Measurements from ENCODE around the gene ALG6.
A peak's percentile ranks its signal among the peaks of the same experiment; 100 is the strongest.
"Not testable (repeated sequence)": the region's sequence is repeated elsewhere in the genome, so short reads cannot be mapped to it uniquely, and the experiment has no call there.

Gene ALG6

DNA sequence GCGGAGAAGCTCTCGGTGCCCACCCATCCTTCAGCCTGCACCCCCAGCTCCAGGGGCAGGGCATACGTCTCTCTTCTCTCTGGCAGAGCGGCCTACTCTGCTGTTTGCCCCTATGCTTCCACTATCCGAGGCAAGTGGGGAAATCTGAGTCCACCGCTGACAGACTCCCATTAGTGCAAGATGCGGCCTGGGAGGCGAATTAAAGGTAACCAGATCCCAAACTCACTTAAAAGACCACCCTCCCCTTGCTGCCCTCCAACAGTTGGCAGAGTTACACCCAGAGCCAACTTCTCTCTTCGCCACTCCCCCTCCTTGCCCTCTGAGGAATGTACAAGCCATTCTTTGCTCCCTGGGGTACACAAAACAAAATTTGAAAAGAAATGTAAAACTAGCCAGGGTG lies 38.6 kb upstream of the ALG6 start:
- DNase-seq (ENCODE audit: low read depth): no peak

DNA sequence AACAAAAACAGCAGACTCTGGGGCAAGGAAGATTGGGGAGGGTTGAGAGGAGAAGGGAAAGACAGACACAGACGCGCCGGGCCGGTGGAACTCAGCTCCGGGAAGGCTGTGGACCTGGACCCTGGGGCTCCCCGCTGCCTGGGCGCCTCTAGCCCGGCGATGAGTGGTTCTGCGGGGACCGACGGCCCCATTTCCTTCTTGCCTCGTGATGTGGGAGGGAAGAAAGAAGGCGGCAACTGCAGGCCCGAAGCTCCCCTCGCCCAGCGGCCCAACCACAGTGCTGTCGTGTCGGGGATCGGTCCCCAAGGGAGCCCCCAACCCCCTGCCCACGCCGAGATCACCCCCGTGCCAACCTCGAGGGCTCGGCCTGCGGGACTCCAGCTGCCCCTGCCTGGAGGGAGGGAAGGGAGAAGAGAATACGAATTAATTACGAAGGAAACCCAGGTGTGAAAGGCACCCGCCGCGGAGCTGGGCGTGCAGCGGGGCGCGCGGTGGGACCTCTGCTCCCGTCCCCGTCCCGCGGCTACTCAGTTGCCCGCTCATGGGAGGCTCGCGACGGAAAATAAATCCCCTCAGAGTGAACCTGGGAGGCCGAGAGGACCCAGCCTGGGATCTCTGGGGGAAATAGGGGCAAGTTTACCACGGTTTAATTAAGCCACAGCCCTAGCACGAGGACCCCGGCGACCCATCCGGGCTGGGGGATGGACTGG lies 37.7 kb upstream of the ALG6 start:
- no peak for DNase-seq (ENCODE audit: low read depth)

DNA sequence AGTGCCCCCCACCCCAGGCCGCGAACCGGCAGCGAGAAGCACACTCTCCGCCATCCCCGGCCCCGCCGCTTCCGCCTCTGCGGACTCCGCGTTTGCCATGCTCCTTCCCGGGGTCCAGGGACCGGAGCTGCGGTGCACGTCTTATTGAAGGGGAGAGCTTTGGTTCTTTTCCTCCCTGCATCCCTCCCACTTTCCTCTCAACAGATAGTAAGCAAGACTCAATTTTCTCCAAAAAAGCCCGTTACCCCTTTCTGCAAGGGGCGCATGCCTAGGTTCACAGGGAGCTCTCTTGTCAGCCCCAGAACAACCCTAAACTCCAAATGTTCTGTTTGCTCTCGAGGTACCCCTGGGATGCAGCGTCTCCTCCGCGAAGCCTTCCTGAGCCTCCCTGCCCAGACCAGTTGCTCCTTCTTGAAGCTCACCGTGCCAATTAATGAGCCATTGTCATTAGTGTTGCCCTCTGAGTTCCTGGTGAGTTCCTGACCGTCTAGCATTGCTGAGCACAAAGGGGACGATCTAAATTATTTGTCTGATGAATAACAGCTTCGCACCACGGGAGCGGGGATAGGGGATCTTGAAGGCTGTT lies 37.0 kb upstream of the ALG6 start:
- DNase-seq (ENCODE audit: low read depth): no peak

DNA sequence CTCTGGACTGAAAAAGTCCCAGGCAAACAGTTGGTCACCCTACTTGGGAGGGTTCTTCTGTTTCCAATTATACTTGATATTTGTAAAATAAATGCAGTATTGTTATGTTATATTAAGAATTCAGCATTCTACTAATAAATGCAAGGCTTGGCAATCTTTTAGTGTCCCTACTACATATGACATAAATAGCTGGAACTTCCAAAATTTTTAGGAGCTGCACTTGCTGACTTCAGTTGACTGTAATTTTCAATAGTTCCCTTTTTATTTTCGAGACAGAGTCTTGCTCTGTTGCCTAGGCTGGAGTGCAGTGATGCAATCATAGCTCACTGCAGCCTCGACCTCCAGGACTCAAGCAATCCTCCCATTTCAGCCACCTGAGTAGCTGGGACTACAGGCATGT lies 25.0 kb upstream of the ALG6 start:
- DNase-seq (ENCODE audit: low read depth): no peak

DNA sequence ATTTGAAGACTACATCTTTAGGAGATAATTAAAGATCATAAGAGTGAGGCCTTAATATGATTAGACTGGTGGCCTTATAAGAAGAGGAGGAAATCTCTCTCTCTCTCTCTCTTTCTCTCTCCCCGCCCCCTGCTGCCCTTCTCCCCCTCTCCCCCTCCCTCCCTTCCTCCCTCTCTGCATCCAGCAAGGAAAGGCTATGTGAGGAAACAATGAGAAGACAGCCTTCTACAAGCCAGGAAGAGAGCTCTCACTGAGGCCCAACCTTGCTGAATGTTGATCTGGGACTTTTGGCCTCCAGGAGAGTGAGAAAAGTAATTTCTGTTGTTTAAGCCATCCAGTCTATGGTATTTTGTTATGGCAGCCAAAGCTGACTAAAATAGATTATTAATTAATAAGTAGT lies 23.5 kb upstream of the ALG6 start:
- no peak for DNase-seq (ENCODE audit: low read depth)

DNA sequence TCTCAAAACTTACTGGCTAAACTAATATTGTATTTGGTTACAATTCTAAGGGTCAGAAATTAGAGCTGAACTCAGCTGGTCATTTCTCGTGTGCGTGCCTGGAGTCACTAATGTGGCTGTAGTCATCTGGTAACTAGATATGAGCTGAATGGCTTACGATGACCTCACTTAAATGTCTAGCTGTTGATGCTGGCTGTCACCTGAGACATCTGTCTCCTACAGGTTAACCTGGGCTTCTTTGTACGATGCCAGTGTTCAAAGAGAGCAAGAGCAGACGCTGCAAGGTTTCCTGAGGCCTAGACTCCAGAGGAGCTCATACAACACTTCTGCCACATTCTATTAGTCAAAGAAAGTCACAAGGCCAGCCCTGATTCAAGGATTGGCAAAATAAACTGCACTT lies 17.1 kb upstream of the ALG6 start:
- no peak for DNase-seq (ENCODE audit: low read depth)

DNA sequence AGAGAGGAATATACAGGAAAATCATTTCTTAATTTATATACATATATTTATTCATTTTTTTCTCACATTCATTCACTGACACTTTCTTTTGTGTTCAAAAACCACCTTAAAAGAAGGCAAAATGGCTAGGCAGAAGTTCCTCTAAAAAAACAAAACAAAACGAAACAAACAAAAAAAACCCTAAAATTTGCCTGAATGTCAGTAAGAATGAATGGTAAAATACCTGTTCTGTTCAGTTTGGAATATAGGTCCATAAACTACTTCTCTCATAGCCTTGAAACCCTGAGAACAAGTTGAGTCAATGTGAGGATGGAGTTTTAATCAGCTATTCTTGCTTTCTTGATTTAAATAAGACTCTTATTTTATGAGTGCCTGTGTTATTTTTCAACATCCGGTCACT lies 14.7 kb upstream of the ALG6 start:
- DNase-seq (ENCODE audit: low read depth): no peak

DNA sequence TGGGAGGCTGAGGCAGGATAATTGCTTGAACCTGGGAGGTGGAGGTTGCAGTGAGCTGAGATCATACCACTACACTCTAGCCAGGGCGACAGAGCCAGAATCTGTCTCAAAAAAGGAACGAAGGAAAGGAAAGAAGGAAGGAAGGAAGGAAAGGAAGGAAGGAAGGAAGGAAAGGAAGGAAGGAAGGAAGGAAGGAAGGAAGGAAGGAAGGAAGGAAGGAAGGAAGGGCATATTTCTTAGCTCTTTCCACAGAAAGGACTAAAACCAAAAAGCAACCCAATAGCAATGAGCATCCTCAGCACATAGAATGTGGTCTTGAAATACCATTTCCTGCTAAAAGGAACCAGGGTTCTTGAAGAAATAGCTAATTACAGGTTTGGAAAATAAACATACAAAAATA lies 11.2 kb upstream of the ALG6 start:
- DNase-seq (ENCODE audit: low read depth): not testable (repeated sequence)

DNA sequence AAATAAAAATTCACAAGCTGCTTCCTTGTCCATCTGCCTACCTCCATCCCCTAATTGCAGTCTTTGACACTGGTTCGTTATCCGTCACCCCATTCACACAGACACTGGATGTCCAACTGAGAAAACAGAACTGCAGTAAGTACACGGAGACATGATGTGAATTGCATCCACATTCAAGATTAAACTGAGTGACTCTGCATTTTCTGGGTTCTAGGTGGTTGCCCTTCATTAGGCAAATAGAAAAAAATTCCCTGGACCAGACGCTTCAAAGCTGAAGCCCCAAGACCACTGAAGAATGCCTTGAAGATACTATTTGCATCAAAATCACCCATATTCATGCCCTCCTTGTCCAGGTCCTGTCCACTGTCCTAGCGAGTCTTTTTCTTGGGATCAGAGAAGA lies 7.9 kb upstream of the ALG6 start:
- no peak for DNase-seq (ENCODE audit: low read depth)

DNA sequence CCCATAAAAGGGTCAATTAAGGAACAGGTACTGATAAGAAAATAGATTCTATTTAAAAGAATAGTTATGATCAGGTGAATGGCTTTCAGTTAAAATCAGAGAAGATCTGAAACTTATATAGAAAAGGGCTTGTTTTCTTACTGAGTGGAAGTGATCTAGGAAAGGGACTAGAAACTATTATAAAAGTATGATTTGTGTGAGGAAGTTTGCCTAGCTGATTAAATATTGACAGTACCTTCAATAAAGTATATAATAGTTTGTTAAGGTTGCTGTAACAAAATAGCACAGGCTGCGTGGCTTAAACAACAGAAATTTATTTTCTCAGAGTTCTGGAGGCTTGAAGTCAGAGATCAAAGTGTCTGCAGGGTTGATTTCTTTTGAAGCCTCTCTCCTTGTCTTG lies 5.4 kb upstream of the ALG6 start:
- no peak for DNase-seq (ENCODE audit: low read depth)

DNA sequence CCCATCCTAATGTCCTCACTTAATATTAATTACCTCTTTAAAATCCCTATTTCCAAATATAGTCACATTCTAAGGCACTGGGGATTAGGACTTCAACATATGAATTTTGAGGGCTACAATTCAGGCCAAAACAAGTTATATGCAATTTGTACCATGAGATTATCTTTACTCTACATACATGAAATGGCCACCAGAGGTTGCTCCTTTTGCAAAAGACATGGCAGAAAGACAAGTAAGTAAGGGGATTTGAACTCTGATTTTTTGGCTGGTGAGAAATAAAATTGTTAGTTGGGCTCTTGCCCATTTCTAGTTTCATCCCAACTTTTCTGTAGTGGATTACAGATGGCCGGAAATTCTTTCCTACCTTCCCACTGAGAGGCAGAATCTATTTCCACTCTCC lies 4.8 kb upstream of the ALG6 start:
- DNase-seq (ENCODE audit: low read depth): no peak

DNA sequence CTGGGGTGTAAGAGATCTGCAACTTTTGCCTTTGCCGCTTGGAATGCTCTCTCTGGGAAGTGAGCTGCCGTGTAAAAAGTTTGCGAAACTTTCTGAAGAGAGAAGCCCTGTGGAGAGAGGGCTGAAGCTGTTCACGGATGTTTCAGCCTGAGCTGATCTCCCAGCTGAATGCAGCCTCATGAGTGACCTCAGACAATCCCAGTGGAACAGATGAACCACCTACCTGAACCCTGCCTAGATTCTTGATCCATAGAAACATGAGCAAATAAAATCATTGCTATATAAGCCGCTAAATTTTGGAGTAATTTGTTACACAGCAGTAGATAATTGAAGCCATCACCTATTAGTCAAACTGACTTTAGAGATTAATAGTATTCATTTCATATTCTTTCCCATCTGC lies 4.4 kb upstream of the ALG6 start:
- DNase-seq (ENCODE audit: low read depth): no peak

DNA sequence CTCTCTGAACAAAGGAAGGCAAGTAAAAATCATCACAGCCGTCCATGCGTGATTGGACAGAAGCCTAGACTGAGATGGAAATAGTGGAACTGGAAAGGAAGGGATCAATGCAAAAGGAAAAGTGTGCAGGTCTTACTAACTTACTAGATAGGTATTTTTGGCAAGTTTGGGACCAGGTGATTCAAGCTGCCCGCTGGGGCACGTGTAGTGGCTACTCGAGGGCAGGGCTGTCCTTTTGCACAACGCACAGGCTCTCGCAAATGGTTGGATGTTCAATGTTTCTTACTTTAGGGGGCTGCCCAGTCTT lies 566 bp upstream of the ALG6 start:
- no peak for DNase-seq (ENCODE audit: low read depth)

DNA sequence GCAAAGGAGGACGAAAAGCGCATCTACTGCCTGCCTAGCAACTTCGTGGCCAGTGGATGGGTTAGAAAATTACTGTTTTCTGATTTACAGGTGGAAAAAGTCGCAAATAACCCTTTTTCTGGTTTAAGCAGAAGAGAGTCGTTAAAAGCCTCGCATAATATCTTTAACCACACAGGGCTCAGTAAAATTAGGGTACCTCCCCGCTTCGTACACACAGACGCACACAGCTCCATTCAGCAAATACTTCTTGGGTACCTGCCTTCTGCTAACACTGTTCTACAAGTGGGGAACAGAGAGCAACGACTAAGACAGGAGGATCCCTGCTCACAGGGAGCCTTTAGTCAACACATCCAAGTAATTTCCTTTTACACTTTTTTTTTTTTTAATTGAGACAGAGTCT lies 704 bp downstream of the ALG6 start:
- no peak for DNase-seq (ENCODE audit: low read depth)

DNA sequence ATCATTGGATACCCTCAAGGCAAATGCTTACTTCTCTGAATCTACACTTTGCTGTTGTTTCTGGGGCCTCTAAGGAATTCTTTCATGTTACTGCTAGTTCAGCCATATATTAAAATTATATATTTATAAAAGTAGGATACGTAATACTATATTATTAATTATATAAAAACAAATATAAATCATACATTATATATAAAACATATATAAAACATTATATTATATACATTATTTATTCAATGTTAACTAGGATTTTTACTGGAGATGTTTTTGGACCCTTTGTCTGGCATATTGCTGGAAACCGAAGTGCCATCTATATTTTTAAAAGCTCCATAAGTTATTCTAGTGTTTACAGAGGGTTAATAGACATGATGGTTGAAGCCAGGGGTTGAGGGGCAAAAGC lies 12.2 kb downstream of the ALG6 start:
- no peak for DNase-seq (ENCODE audit: low read depth)

DNA sequence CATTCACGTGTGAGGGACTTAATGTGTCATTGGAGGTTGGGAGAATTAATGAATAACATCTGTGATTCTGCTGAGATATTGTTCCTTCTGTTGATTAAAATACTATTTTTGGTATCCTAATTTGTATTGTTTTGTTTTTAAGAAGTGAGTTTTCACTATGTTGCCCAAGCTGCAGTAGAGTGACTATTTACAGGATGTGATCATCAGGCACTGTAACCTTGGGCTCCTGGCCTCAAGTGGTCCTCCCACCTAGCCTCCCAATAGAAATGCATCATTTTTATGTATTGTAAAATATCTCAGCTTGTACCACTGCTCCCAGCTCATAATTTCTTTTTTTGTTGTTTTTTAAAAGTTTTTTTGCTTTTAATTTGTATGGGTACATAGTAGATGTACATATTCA lies 14.3 kb downstream of the ALG6 start:
- peak; percentile 2 for DNase-seq (ENCODE audit: low read depth)

DNA sequence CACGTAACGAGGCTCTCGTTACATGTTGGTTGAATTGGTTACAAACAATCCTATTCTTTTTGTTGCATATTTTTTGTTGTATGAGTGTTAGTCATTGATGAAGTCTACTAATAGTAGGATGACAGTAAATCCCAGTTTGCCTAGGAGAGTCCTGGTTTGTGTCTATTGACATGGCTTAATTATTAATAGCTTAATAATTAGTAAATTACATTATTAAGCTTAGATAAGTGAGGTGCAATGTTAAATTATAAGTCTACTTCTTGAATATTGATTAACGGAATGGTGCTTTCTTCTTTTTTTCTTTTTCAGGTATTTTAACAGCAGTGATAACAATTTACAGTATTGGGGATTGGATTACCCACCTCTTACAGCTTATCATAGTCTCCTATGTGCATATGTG lies 34.5 kb downstream of the ALG6 start:
- no peak for DNase-seq (ENCODE audit: low read depth)

DNA sequence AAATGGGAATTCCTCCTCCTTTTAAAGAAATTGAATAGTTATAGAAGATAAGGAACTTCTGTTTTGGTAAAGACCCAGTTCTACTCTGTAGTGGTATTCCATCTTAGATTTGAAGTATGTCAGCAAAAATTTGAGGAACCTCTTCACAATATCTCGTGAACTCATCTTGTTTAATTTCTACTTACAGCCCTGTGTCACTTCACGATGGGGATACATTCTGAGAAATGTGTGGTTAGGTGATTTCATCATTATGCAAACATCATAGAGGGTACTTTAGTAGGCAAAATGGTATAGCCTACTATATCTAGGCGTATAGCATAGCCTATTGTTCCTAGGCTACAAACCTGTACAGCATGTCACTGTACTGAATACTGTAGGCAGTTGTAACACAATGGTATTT lies 36.0 kb downstream of the ALG6 start:
- DNase-seq (ENCODE audit: low read depth): no peak

DNA sequence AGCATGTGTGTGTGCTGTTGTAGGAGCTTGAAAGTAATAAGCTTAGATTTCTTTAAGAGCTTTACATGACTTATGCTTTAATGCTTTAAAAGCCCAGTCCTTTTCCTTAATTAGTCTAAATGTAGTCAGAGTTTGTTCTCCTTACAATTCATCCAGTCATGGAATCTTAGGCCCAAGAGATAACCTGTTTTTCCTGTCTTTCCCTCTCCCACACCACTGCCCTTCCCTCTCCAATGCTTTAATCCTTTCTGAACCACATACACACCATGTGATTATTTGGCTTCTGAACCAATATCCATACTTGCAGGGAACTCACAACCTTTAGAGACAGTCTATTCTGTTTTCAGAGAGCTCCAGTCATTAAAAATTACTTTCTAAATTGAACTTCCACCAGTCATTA lies 37.6 kb downstream of the ALG6 start:
- DNase-seq (ENCODE audit: low read depth): no peak

DNA sequence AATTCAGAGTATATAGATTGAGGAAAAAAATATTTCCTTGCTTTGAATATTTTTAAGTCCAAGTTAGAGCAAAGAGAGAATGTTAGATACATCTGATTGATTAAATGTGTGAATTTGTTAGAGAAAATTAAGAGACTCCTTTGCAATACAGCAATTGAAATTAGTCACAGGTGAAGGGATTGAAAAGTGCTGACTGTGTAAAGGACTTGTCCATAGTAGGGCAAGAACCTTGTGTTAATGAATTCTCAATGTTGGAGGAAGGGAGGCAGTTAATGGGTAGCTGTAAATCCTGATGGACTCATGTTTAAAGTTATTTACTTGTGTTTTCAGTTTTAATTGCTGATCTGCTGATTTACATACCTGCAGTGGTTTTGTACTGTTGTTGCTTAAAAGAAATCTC lies 38.6 kb downstream of the ALG6 start:
- DNase-seq (ENCODE audit: low read depth): no peak

DNA sequence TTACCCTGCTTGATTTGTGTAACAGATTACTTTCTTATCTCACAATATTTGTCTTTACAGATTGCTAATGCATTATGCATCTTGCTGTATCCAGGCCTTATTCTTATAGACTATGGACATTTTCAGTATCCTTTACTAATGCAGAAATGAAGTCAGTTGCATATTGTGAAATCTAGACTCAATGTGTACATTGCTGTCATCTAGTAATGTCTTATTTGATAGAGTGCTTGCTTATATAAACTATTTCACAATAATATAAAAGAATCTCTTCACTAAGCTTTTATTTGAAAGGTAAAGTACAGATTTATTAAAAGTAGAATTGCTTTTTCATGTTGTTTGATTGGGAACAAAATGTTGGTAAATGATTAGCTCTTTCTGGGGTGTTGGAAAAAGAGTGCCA lies 39.6 kb downstream of the ALG6 start:
- no peak for DNase-seq (ENCODE audit: low read depth)

DNA sequence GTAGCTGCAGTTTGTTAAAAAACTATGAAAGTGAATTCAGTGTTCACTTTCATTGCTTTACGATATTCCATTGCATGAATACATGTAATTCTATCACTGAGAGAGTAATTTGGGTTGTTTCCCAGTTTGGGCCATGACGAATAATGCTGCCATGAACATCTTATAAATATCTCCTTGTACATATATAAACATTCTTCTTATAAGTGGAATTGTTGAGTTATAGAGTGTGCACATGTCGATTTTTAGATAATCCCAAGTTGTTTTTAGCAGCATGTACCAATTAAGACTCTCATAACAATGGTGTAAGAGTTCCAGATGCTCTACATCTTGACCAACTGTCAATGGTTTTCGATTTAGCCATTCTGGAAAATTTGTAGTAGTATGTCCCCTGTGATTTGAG lies 40.9 kb downstream of the ALG6 start:
- DNase-seq (ENCODE audit: low read depth): peak; percentile 68

DNA sequence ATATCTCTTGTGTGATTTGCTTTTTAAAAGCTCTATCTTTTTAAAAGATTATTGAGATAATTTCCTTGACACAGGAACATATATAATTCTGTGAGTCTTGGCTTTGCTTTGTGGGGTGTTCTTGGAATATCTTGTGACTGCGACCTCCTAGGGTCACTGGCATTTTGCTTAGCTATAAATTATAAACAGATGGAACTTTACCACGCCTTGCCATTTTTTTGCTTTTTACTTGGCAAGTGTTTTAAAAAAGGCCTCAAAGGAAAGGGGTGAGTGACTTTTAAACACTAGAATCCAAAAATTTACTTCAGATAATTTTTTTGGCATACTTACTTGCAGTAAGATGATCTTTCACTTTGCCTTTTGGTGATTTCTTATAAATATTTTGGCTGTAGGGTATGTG lies 43.6 kb downstream of the ALG6 start:
- DNase-seq (ENCODE audit: low read depth): peak; percentile 77

DNA sequence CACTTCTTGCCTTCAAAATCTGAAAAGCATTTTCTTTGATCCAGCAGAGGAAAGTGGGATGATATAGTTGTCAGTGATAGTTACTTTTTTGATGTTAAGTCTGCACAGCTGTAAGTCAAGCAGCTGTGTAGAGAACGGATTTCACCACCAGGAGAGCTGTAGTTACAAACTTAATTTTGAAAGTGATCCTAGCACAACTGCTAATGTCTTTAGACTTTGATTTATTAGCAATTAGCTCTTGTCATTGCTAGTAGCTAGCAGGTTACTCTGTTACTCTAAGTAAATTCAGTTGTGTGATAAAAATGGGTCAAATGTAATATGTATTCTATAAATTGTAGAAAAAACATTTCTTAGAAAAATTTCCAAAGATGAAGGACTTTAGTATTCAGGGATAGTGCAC lies 46.0 kb downstream of the ALG6 start:
- no peak for DNase-seq (ENCODE audit: low read depth)

Data from fibroblast of gingiva (primary cell).